ENCODE measurements around the gene MID1.

DNA sequence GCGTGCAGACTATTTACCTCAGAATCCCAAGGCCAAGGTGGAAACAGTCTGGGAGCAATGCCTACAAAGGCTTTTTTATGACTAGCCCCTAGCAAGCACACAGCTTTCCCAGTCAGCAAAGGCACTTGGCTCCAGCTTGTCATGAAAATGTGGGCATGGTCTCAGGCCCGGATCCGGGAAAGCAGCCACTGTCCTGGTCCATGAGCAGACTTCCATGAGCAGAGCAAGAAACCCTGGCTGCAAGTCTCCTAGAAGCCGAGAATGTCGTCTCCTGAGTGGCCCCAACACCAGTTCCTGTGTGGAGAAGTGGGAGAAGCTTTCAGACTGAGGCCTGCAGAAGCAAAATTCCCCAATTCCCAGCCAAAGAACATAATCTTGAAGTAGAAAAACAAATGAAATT is 190.5 kb downstream of the MID1 start:
- no peak for TF ChIP-seq POLR2A (IDR thresholded peaks at IDR 0.05)
- TF ChIP-seq, protein P1, sequence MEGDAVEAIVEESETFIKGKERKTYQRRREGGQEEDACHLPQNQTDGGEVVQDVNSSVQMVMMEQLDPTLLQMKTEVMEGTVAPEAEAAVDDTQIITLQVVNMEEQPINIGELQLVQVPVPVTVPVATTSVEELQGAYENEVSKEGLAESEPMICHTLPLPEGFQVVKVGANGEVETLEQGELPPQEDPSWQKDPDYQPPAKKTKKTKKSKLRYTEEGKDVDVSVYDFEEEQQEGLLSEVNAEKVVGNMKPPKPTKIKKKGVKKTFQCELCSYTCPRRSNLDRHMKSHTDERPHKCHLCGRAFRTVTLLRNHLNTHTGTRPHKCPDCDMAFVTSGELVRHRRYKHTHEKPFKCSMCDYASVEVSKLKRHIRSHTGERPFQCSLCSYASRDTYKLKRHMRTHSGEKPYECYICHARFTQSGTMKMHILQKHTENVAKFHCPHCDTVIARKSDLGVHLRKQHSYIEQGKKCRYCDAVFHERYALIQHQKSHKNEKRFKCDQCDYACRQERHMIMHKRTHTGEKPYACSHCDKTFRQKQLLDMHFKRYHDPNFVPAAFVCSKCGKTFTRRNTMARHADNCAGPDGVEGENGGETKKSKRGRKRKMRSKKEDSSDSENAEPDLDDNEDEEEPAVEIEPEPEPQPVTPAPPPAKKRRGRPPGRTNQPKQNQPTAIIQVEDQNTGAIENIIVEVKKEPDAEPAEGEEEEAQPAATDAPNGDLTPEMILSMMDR (IDR thresholded peaks at IDR 0.05): no peak

Measured in breast epithelium (tissue), 3 donors.